ENCODE results near the gene RNU1-3. TPM values are rescaled to one million over a fixed set of nuclear protein-coding genes. Genes with fewer than 3 reads are reported as not detected.
"Not testable (repeated sequence)": the region's sequence is repeated elsewhere in the genome, so short reads cannot be mapped to it uniquely, and the experiment has no call there.

RNU1-3 gene
- total RNA-seq, 1 donor from 2014 or later = 5,258 TPM

- DNase-seq (ENCODE audit: low read depth in 2 of 2) = no peak
Measured at GRCh38 chr1:16621300-16621658, 45.5 kb downstream of the RNU1-3 start.

GRCh38 chr1:16619803-16620501 is 46.8 kb downstream of the RNU1-3 start:
- not testable (repeated sequence) for DNase-seq (ENCODE audit: low read depth in 2 of 2)

- DNase-seq (ENCODE audit: low read depth in 2 of 2) = no peak
Measured at GRCh38 chr1:16618719-16619118, 48.0 kb downstream of the RNU1-3 start.

- DNase-seq (ENCODE audit: low read depth in 2 of 2) = no peak
Measured at GRCh38 chr1:16617778-16618580, 48.8 kb downstream of the RNU1-3 start.

GRCh38 chr1:16617114-16617631 is 49.6 kb downstream of the RNU1-3 start:
- DNase-seq (ENCODE audit: low read depth in 2 of 2) = no peak

Other genes with a start within 250 kb of the RNU1-3 start
- not detected in 2 replicates for gene SPATA21, start 229.5 kb downstream of the RNU1-3 start, total RNA-seq
- gene NECAP2, start 226.2 kb downstream of the RNU1-3 start, total RNA-seq = 132 and 179 TPM in 2 replicates
- under 0.01 and 5,258 TPM in 2 replicates for gene RNU1-1, start 152.7 kb downstream of the RNU1-3 start, total RNA-seq
- 20.2 and 20.7 TPM in 2 replicates for gene NBPF1, start 53.4 kb downstream of the RNU1-3 start, total RNA-seq
- under 0.01 and 5,258 TPM in 2 replicates for gene RNU1-4, start 73.6 kb upstream of the RNU1-3 start, total RNA-seq
- gene RNU1-2, start 229.0 kb upstream of the RNU1-3 start, total RNA-seq = under 0.01 and 5,258 TPM in 2 replicates

Data from lung microvascular endothelial cell (primary cell).